K562 (cell line): ENCODE measurements around the gene STPG4. TPM values are rescaled to one million over a fixed set of nuclear protein-coding genes. Genes with fewer than 3 reads are reported as not detected.

ENCODE experiments used
- ATAC-seq: fragments of 200-7000 bp; cut with Tn5 transposase; 3 replicates; pipeline ENCODE4 v1.9.1; 2020; ENCODE audit warnings: moderate library complexity
- BruUV-seq: library from RNA; stranded (reverse); fragments of 400-500 nt; replicated peaks from 2 replicates; lab custom pipeline; 2021; lab: Mats Ljungman, UMichigan
- CTCF ChIA-PET: fragments of 300-600 bp; formaldehyde crosslinking; extraction: SDS; loops from one replicate; lab custom pipeline; 2021; ENCODE audit warnings: low intra/inter-chr PET ratio; lab: Yijun Ruan, JAX
- POLR2A ChIA-PET: fragments of 300-600, 350-650 bp; sonication (Branson Sonifier 250); formaldehyde crosslinking; extraction: SDS; loops from one replicate; lab custom pipeline; 2021; ENCODE audit warnings: antibody characterized with exemption, inconsistent platforms; lab: Yijun Ruan, JAX
- DNase-seq, 4 experiments: peaks; one replicate each; pipeline versions ENCODE4 v3.0.0 to v3.0.0-alpha.2; 2011 to 2018; ENCODE audit warnings: low spot score in 3 of 4, mixed read lengths in 3 of 4; ENCODE audit errors: extremely low read depth in 1 of 4
- FAIRE-seq: peaks from 2 replicates; lab custom pipeline; 2011; peaks lifted over from hg19 to GRCh38; lab: Jason Lieb, UNC
- H2AFZ ChIP-seq: 2 replicates; pipeline ENCODE4 v1.6.0; 2011; ENCODE audit warnings: low read depth, low read length, control low read depth, inconsistent platforms
- H3K27ac ChIP-seq: fragments of 200-600 bp; 3 replicates; pipeline ENCODE4 v1.8.0; 2011; ENCODE audit warnings: low read depth, mild to moderate bottlenecking, control low read depth, inconsistent platforms, low read length, moderate library complexity, mixed read lengths; ENCODE audit errors: extremely low read depth
- H3K27me3 ChIP-seq, 2 experiments: fragments of 300-600 bp in 1 of 2; 2 replicates in 1 of 2; 3 replicates in 1 of 2; pipeline versions ENCODE4 v1.6.0 to v1.8.0; 2011; ENCODE audit warnings: inconsistent platforms in 2 of 2, low read length in 2 of 2, mild to moderate bottlenecking in 1 of 2, mixed read lengths in 1 of 2, moderate library complexity in 1 of 2; ENCODE audit not compliant: control insufficient read depth in 2 of 2, insufficient read depth in 2 of 2
- H3K36me3 ChIP-seq: fragments of 300-600 bp; 3 replicates; pipeline ENCODE4 v1.8.0; 2011; ENCODE audit warnings: mild to moderate bottlenecking, low read length, inconsistent platforms; ENCODE audit not compliant: control insufficient read depth, insufficient read depth
- H3K4me1 ChIP-seq, 2 experiments: fragments of 200-600 bp in 1 of 2; replicated peaks in 1 of 2; 2 replicates in 1 of 2; 3 replicates in 1 of 2; pipeline versions ENCODE4 v1.5.1 to v1.8.0; 2011; ENCODE audit warnings: inconsistent platforms in 2 of 2, low read length in 2 of 2, mild to moderate bottlenecking in 1 of 2, mixed read lengths in 1 of 2, moderate library complexity in 1 of 2; ENCODE audit not compliant: control insufficient read depth in 2 of 2, insufficient read depth in 2 of 2
- H3K4me2 ChIP-seq: 2 replicates; pipeline ENCODE4 v1.6.1; 2011; ENCODE audit warnings: low read length, control low read depth, inconsistent platforms, mixed read lengths; ENCODE audit not compliant: insufficient read depth
- H3K4me3 ChIP-seq: fragments of 200-600 bp; sonication (generic), shearing (Covaris generic); 2 replicates; pipeline ENCODE4 v1.5.1; 2016; ENCODE audit warnings: control low read depth, inconsistent platforms
- H3K79me2 ChIP-seq: fragments of 200-600 bp; 3 replicates; pipeline ENCODE4 v1.8.0; 2011; ENCODE audit warnings: low read length, inconsistent platforms; ENCODE audit not compliant: control insufficient read depth, insufficient read depth
- H3K9ac ChIP-seq, 2 experiments: 2 replicates each; pipeline versions ENCODE4 v1.6.0 to v1.6.1; 2011; ENCODE audit warnings: low read depth in 2 of 2, low read length in 2 of 2, control low read depth in 1 of 2, inconsistent platforms in 1 of 2, mild to moderate bottlenecking in 1 of 2, mixed read lengths in 1 of 2; ENCODE audit not compliant: insufficient read depth in 1 of 2
- H3K9me1 ChIP-seq: one replicate; pipeline ENCODE4 v1.6.0; 2011; ENCODE audit warnings: inconsistent platforms, mild to moderate bottlenecking, low read length, moderate library complexity; ENCODE audit not compliant: control insufficient read depth, insufficient read depth
- H3K9me3 ChIP-seq: replicated peaks from 2 replicates; pipeline ENCODE4 v1.5.1; 2011; ENCODE audit warnings: low read depth, low read length, inconsistent platforms; ENCODE audit not compliant: control insufficient read depth, insufficient read depth
- H4K20me1 ChIP-seq: replicated peaks from 2 replicates; pipeline ENCODE4 v1.6.1; 2011; ENCODE audit warnings: low read length, inconsistent platforms, mixed read lengths; ENCODE audit not compliant: control insufficient read depth, insufficient read depth
- EGR1 ChIP-seq: fragments of 450-650 bp; conservative IDR thresholded peaks from 2 replicates; pipeline ENCODE4 v1.6.1; 2017; ENCODE audit warnings: mild to moderate bottlenecking
- FOXJ2 ChIP-seq: fragments of 200-800 bp; sonication (Bioruptor generic); IDR thresholded peaks from 2 replicates; pipeline ENCODE4 v1.6.1; 2016; ENCODE audit warnings: missing genetic modification characterization, missing compliant biosample characterization
- HNRNPUL1 ChIP-seq: fragments of 200-400 bp; formaldehyde crosslinking; IDR thresholded peaks from 2 replicates; pipeline ENCODE4 v1.6.1; 2017; ENCODE audit warnings: low read length
- NFIX ChIP-seq: fragments of 250-450 bp; sonication (Bioruptor Pico); IDR thresholded peaks from 2 replicates; pipeline ENCODE4 v1.4.0; 2020; ENCODE audit warnings: low read depth, mild to moderate bottlenecking, moderate library complexity
- NONO ChIP-seq, 2 experiments: fragments of 200-400 bp in 1 of 2; fragments of 450-650 bp in 1 of 2; formaldehyde crosslinking in 1 of 2; IDR thresholded peaks; 2 replicates each; pipeline ENCODE4 v1.6.1; 2017; ENCODE audit warnings: low read depth in 2 of 2, mild to moderate bottlenecking in 2 of 2, moderate library complexity in 2 of 2, low read length in 1 of 2
- TOE1 ChIP-seq, 2 experiments: fragments of 450-650 bp in 1 of 2; sonication (generic) in 1 of 2; formaldehyde crosslinking in 1 of 2; IDR thresholded peaks; 2 replicates each; pipeline versions ENCODE4 v1.7.1 to v1.8.0; 2016 to 2022; ENCODE audit warnings: borderline replicate concordance in 2 of 2, mild to moderate bottlenecking in 2 of 2, antibody characterized with exemption in 1 of 2, inconsistent platforms in 1 of 2, low read depth in 1 of 2, missing genetic modification reagents in 1 of 2, moderate library complexity in 1 of 2
- TRIM24 ChIP-seq, 2 experiments: fragments of 450-650 bp; IDR thresholded peaks; 2 replicates each; pipeline ENCODE4 v1.6.1; 2016
- TRIM28 ChIP-seq: fragments of 450-650 bp; IDR thresholded peaks from 2 replicates; pipeline ENCODE4 v1.6.1; 2017
- ZBTB7A ChIP-seq: IDR thresholded peaks from 2 replicates; pipeline ENCODE4 v1.6.1; 2011; ENCODE audit warnings: low read depth, mild to moderate bottlenecking, low read length, moderate library complexity, borderline replicate concordance; ENCODE audit not compliant: control insufficient read depth
- ZNF444 ChIP-seq: fragments of 250-450 bp; sonication (Bioruptor Pico); IDR thresholded peaks from 2 replicates; pipeline ENCODE4 v1.4.0; 2020; ENCODE audit warnings: mild to moderate bottlenecking, moderate library complexity
- ZNF57 ChIP-seq: fragments of 450-650 bp; formaldehyde crosslinking; IDR thresholded peaks from 2 replicates; pipeline ENCODE4 v1.4.0; 2020; ENCODE audit warnings: mild to moderate bottlenecking, moderate library complexity
- WGBS: fragments of 100-300 bp; shearing (Covaris generic); methylation state at CpG from one replicate; pipeline ENCODE4 v1.1.6; 2016; ENCODE audit warnings: low coverage, mixed read lengths; ENCODE audit not compliant: insufficient coverage; ENCODE audit errors: missing lambda C conversion rate; 5-methylcytosine and 5-hydroxymethylcytosine counted together
- in situ Hi-C: fragments of 300-500 bp; cut with MboI; formaldehyde crosslinking; loops from 4 replicates; pipeline ENCODE4 v1.15.0; 2018; ENCODE audit warnings: inconsistent platforms, mixed read lengths
- intact Hi-C: fragments of 100-400 bp; cut with micrococcal nuclease; formaldehyde crosslinking; loops from 2 replicates; pipeline ENCODE4 v1.14.2; 2022
- polyA plus RNA-seq, 8 experiments: library from polyadenylated mRNA; depleted of rRNA in 4 of 8; stranded (reverse) in 5 of 8; unstranded in 3 of 8; fragments of >200 nt; fragmentation: Nextera tagmentation in 2 of 8; fragmentation: Illumina TruSeq in 1 of 8; extraction: Ambion mirVana in 2 of 8; extraction: Trizol in 1 of 8; gene quantifications; 2 replicates each; pipeline versions ENCODE4 v1.2.1 to v1.2.3, GENCODE V29; 2011 to 2014; ENCODE audit warnings: inconsistent platforms in 1 of 8, missing spikeins in 1 of 8
- total RNA-seq, 7 experiments: library from RNA; depleted of rRNA in 6 of 7; stranded (reverse); fragments of >200 nt in 6 of 7; fragmentation: Illumina TruSeq in 2 of 7; extraction: Trizol in 2 of 7; gene quantifications; 2 replicates each; pipeline versions ENCODE4 v1.2.1 to v1.2.3, GENCODE V29; 2011 to 2021; ENCODE audit warnings: low replicate concordance in 1 of 7
- TF ChIP-seq, protein P1 (sequence below): sonication (generic); formaldehyde crosslinking; IDR thresholded peaks from 2 replicates; pipeline ENCODE4 v1.8.0; 2022; ENCODE audit warnings: missing genetic modification reagents, mild to moderate bottlenecking, moderate library complexity, borderline replicate concordance
- TF ChIP-seq, protein P2 (sequence below): sonication (generic); formaldehyde crosslinking; IDR thresholded peaks from 2 replicates; pipeline ENCODE4 v1.8.0; 2022; ENCODE audit warnings: missing genetic modification reagents, mild to moderate bottlenecking, borderline replicate concordance
- TF ChIP-seq, protein P3 (sequence below): conservative IDR thresholded peaks from 2 replicates; pipeline ENCODE4 v1.6.1; 2011; ENCODE audit warnings: low read depth, mild to moderate bottlenecking, low read length; ENCODE audit not compliant: control insufficient read depth

The STPG4 gene
- total and polyA plus RNA-seq, 9 of the 15 experiments (the other 6 are each of a cell fraction or from before 2014, with no cell fraction given) = 0.10 to 0.68 (median 0.22) TPM; not detected in 6

- ChIA-PET CTCF (interaction anchor here (0.6 kb wide), 1 partner anchor 18 kb away, joined by 3 read pairs; no protein-coding TSS in a partner anchor), POLR2A (interaction anchor here (1.6 to 2.0 kb wide), 2 partner anchors 9 to 18 kb away, joined by 8 read pairs; no protein-coding TSS in a partner anchor)
- no peaks in the 10 kb centered on the region for H4K20me1 ChIP-seq
- in situ Hi-C loops = no loop called here
- H3K36me3 ChIP-seq = no peaks in the 10 kb centered on the region
- FAIRE-seq (no peak), ATAC-seq (no peak), DNase-seq (no peak)
- H3K27ac ChIP-seq = no peak overlapping the region
- H3K4me3 ChIP-seq = no peak overlapping the region
- no peak overlapping the region for H3K9ac ChIP-seq
- H3K9me3 ChIP-seq = no peaks in the 10 kb centered on the region
- H3K4me1 ChIP-seq = peaks cover 8 to 10% of the 10 kb centered on the region in 2 experiments; a peak in 3 of 5 replicates
- intact Hi-C loops = no loop called here
- no peaks in the 10 kb centered on the region for H3K27me3 ChIP-seq
- no peaks in the 10 kb centered on the region for H3K79me2 ChIP-seq
- WGBS = 64% methylated on average over 2 of the region's 2 CpGs
- BruUV-seq = no TSS peak
- H3K4me2 ChIP-seq = no peak overlapping the region
- H3K9me1 ChIP-seq = no peaks in the 10 kb centered on the region
- peak overlapping the region; percentile 75; the same call in 1 of the 2 replicates for H2AFZ ChIP-seq
- no peak for TF ChIP-seq TOE1 (IDR thresholded peaks at IDR 0.05; ENCODE audit: borderline replicate concordance)
- no peak for TF ChIP-seq TOE1 (CRISPR knock-in tag; IDR thresholded peaks at IDR 0.05; ENCODE audit: borderline replicate concordance, low read depth)
- no peak for TF ChIP-seq ZNF57
- no peak for TF ChIP-seq FOXJ2 (tag)
- TF ChIP-seq ZNF444 = no peak
- TF ChIP-seq NONO (IDR thresholded peaks at IDR 0.05; ENCODE audit: low read depth in 2 of 2, low read length in 1 of 2) = no peak
- TF ChIP-seq, protein P1, sequence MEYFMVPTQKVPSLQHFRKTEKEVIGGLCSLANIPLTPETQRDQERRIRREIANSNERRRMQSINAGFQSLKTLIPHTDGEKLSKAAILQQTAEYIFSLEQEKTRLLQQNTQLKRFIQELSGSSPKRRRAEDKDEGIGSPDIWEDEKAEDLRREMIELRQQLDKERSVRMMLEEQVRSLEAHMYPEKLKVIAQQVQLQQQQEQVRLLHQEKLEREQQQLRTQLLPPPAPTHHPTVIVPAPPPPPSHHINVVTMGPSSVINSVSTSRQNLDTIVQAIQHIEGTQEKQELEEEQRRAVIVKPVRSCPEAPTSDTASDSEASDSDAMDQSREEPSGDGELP = no peak
- no peak for TF ChIP-seq NFIX
- TF ChIP-seq, protein P2, sequence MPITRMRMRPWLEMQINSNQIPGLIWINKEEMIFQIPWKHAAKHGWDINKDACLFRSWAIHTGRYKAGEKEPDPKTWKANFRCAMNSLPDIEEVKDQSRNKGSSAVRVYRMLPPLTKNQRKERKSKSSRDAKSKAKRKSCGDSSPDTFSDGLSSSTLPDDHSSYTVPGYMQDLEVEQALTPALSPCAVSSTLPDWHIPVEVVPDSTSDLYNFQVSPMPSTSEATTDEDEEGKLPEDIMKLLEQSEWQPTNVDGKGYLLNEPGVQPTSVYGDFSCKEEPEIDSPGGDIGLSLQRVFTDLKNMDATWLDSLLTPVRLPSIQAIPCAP (CRISPR knock-in tag) = no peak
- TF ChIP-seq, protein P3, sequence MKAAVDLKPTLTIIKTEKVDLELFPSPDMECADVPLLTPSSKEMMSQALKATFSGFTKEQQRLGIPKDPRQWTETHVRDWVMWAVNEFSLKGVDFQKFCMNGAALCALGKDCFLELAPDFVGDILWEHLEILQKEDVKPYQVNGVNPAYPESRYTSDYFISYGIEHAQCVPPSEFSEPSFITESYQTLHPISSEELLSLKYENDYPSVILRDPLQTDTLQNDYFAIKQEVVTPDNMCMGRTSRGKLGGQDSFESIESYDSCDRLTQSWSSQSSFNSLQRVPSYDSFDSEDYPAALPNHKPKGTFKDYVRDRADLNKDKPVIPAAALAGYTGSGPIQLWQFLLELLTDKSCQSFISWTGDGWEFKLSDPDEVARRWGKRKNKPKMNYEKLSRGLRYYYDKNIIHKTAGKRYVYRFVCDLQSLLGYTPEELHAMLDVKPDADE = no peak
- TF ChIP-seq TRIM28 = no peak
- TF ChIP-seq EGR1 = no peak
- TF ChIP-seq TRIM24 (IDR thresholded peaks at IDR 0.05) = no peak
- TF ChIP-seq HNRNPUL1 = no peak
- TF ChIP-seq ZBTB7A = no peak
Observed at GRCh38 chr2:47186351-47186750, 31.2 kb upstream of the STPG4 start.
